ENCODE data around the gene SCP2. TPM values are rescaled to one million over a fixed set of nuclear protein-coding genes. Genes with fewer than 3 reads are reported as not detected.

SCP2 gene
- total and polyA plus RNA-seq, 4 donors, result 85.6 to 157 (median 128) TPM

- ATAC-seq (ENCODE audit: insufficient read depth, low FRiP score), result no peak
- TF ChIP-seq CTCF (IDR thresholded peaks at IDR 0.05; ENCODE audit: control extremely low read depth, extremely low read depth), result no peak
- Histone ChIP-seq H3K27me3 (ENCODE audit: control insufficient read depth in 3 of 3, insufficient read depth in 3 of 3, low read length in 2 of 3) (no peaks in the 10 kb centered on the region), H3K27ac (ENCODE audit: low read depth in 1 of 2, low read length in 1 of 2) (no peak overlapping the region), H3K9ac (ENCODE audit: insufficient read depth in 1 of 2, low read length in 2 of 2) (no peak overlapping the region), H3K36me3 (ENCODE audit: control insufficient read depth in 4 of 4, insufficient read depth in 4 of 4, low read length in 4 of 4) (peaks cover 4 to 7% (median 6%) of the 10 kb centered on the region in 4 donors), H3K9me3 (ENCODE audit: control insufficient read depth in 4 of 4, insufficient read depth in 3 of 4, low read length in 3 of 4) (no peaks in the 10 kb centered on the region), H3K4me1 (ENCODE audit: control insufficient read depth in 5 of 5, insufficient read depth in 5 of 5, low read length in 5 of 5) (peaks cover 0 to 8% (median 0%) of the 10 kb centered on the region in 5 donors), H3K4me3 (no peak overlapping the region)
- no peak for DNase-seq
- WGBS, 2 donors, result 72 to 84% methylated on average over 1 of the region's 1 CpG
Measured at GRCh38 chr1:53031732-53032131, 104.7 kb downstream of the SCP2 start.

- Histone ChIP-seq H3K27me3 (ENCODE audit: control insufficient read depth in 3 of 3, insufficient read depth in 3 of 3, low read length in 2 of 3) (no peaks in the 10 kb centered on the region), H3K9ac (ENCODE audit: insufficient read depth in 1 of 2, low read length in 2 of 2) (no peak overlapping the region), H3K4me1 (ENCODE audit: control insufficient read depth in 5 of 5, insufficient read depth in 5 of 5, low read length in 5 of 5) (peaks cover 0 to 4% (median 0%) of the 10 kb centered on the region in 5 donors), H3K27ac (ENCODE audit: low read depth in 1 of 2, low read length in 1 of 2) (no peak overlapping the region), H3K36me3 (ENCODE audit: control insufficient read depth in 4 of 4, insufficient read depth in 4 of 4, low read length in 4 of 4) (peaks cover 12 to 18% (median 16%) of the 10 kb centered on the region in 4 donors), H3K9me3 (ENCODE audit: control insufficient read depth in 4 of 4, insufficient read depth in 3 of 4, low read length in 3 of 4) (no peaks in the 10 kb centered on the region), H3K4me3 (no peak overlapping the region)
- DNase-seq (no peak), ATAC-seq (ENCODE audit: insufficient read depth, low FRiP score) (no peak)
- 91% methylated on average over 4 of the region's 4 CpGs for WGBS, 2 donors
- no peak for TF ChIP-seq CTCF (IDR thresholded peaks at IDR 0.05; ENCODE audit: control extremely low read depth, extremely low read depth)
Measured at GRCh38 chr1:53037159-53037558, 110.1 kb downstream of the SCP2 start.

GRCh38 chr1:53038566-53038965 lies 111.5 kb downstream of the SCP2 start:
- ATAC-seq (ENCODE audit: insufficient read depth, low FRiP score), result no peak
- 91 to 94% methylated on average over 3 of the region's 3 CpGs for WGBS, 2 donors
- TF ChIP-seq CTCF (IDR thresholded peaks at IDR 0.05; ENCODE audit: control extremely low read depth, extremely low read depth), result no peak

GRCh38 chr1:53043271-53043670 lies 116.2 kb downstream of the SCP2 start:
- Histone ChIP-seq H3K9ac (ENCODE audit: insufficient read depth in 1 of 2, low read length in 2 of 2) (no peak overlapping the region), H3K27ac (ENCODE audit: low read depth in 1 of 2, low read length in 1 of 2) (no peak overlapping the region), H3K4me3 (no peak overlapping the region), H3K9me3 (ENCODE audit: control insufficient read depth in 4 of 4, insufficient read depth in 3 of 4, low read length in 3 of 4) (no peaks in the 10 kb centered on the region), H3K27me3 (ENCODE audit: control insufficient read depth in 3 of 3, insufficient read depth in 3 of 3, low read length in 2 of 3) (no peaks in the 10 kb centered on the region), H3K4me1 (ENCODE audit: control insufficient read depth in 5 of 5, insufficient read depth in 5 of 5, low read length in 5 of 5) (peaks cover 0 to 8% (median 2%) of the 10 kb centered on the region in 5 donors), H3K36me3 (ENCODE audit: control insufficient read depth in 4 of 4, insufficient read depth in 4 of 4, low read length in 4 of 4) (peaks cover 17 to 23% (median 19%) of the 10 kb centered on the region in 4 donors)
- TF ChIP-seq CTCF (IDR thresholded peaks at IDR 0.05; ENCODE audit: control extremely low read depth, extremely low read depth), result no peak
- DNase-seq (no peak), ATAC-seq (ENCODE audit: insufficient read depth, low FRiP score) (no peak)

More at GRCh38 chr1:53038566-53038965, 111.5 kb downstream of the SCP2 start:
- Histone ChIP-seq H3K4me3 (no peak overlapping the region), H3K4me1 (ENCODE audit: control insufficient read depth in 5 of 5, insufficient read depth in 5 of 5, low read length in 5 of 5) (no peaks in the 10 kb centered on the region), H3K36me3 (ENCODE audit: control insufficient read depth in 4 of 4, insufficient read depth in 4 of 4, low read length in 4 of 4) (peaks cover 12 to 18% (median 15%) of the 10 kb centered on the region in 4 donors), H3K9ac (ENCODE audit: insufficient read depth in 1 of 2, low read length in 2 of 2) (no peak overlapping the region), H3K27me3 (ENCODE audit: control insufficient read depth in 3 of 3, insufficient read depth in 3 of 3, low read length in 2 of 3) (no peaks in the 10 kb centered on the region), H3K9me3 (ENCODE audit: control insufficient read depth in 4 of 4, insufficient read depth in 3 of 4, low read length in 3 of 4) (no peaks in the 10 kb centered on the region), H3K27ac (ENCODE audit: low read depth in 1 of 2, low read length in 1 of 2) (no peak overlapping the region)
- no peak for DNase-seq
